Body of pancreas (tissue), 4 donors: ENCODE results near the gene C1QTNF4.

ENCODE experiments used
- CTCF ChIP-seq, 7 experiments: fragments of 450-650 bp in 4 of 7; fragments of 200-600 bp in 3 of 7; sonication (generic) in 3 of 7; IDR thresholded peaks; one replicate each; pipeline ENCODE4 v1.5.1; 2016 to 2019; ENCODE audit warnings: antibody characterized with exemption in 7 of 7
- POLR2A ChIP-seq, 3 donors: fragments of 450-650 bp; IDR thresholded peaks; one replicate each; pipeline ENCODE4 v1.6.1; 2016; ENCODE audit warnings: antibody characterized with exemption in 3 of 3, mild to moderate bottlenecking in 2 of 3

GRCh38 chr11:47558695-47559094 lies 35.5 kb downstream of the C1QTNF4 start:
- TF ChIP-seq CTCF (IDR thresholded peaks at IDR 0.05) (no peak), POLR2A (IDR thresholded peaks at IDR 0.05) (no peak)
